Erythroblast (primary cell): ENCODE results near the gene FADS6.

Experiments used
- GATA1 ChIP-seq: IDR thresholded peaks from 2 replicates; pipeline ENCODE4 v1.6.1; 2011; ENCODE audit warnings: low read depth, mild to moderate bottlenecking, control low read depth, low read length, moderate library complexity
- POLR2A ChIP-seq: IDR thresholded peaks from 2 replicates; pipeline ENCODE4 v1.6.1; 2011; ENCODE audit warnings: mild to moderate bottlenecking, low read length

- TF ChIP-seq POLR2A = no peak
- no peak for TF ChIP-seq GATA1
Measured at GRCh38 chr17:74907012-74907411, 13.6 kb upstream of the FADS6 start.
